ENCODE data around the gene IL17C. TPM values are rescaled to one million over a fixed set of nuclear protein-coding genes. Genes with fewer than 3 reads are reported as not detected.

The IL17C gene
- total and polyA plus RNA-seq, 2 donors (not counting 3 experiments of a cell fraction or from before 2014, with no cell fraction given): 0.17 TPM; not detected in 1

DNA sequence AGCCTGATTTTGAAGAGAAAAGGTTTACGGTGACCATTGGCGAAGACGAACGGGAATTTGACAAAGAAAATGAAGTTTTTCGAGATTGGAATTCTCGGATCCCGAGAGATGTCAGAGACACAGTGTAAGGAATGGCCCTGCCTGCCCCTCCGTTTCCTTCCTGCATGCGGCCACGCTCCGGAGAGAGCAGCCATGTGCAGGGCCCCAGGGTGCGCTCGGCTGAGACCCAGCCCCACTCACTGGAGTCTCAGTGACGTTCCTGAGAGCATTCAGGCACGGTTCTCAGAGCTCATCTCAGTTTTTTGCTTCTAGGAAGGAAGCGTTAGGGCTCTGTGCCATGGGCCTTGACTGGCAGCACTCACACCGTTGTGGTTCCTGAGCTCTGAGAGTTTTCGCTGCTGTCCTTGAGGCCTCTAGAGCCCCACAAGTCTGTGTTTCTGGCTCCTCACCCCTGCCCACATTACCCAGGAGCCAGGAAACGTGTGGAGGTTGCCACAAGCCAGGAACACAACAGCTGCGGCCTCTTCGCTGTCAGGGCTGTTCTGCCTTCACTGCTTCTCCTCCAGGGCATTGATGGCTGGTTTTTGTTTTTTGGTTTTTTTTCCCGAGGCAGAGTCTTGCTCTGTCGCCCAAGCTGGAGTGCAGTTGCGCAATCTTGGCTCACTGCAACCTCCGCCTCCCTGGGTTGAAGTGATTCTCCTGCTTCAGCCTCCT lies 38.4 kb upstream of the IL17C start:
- intact Hi-C loops (cut with micrococcal nuclease) (no loop called here), dilution Hi-C loops (cut with MboI; ENCODE audit: extremely low pct_ligation_motif_present, low sequenced_read_pairs) (no loop called here)
- H3K36me3 ChIP-seq (ENCODE audit: control insufficient read depth in 2 of 2, extremely low read depth in 1 of 2, insufficient read depth in 2 of 2, low read length in 2 of 2): peaks cover 4 to 40% of the 10 kb centered on the region in 2 experiments
- no peak overlapping the region for H3K9ac ChIP-seq (replicated peaks; ENCODE audit: extremely low read depth, insufficient read depth, low read length)
- no peaks in the 10 kb centered on the region for H3K4me1 ChIP-seq (ENCODE audit: control insufficient read depth, extremely low read depth, insufficient read depth, low read length)
- no peaks in the 10 kb centered on the region for H3K9me1 ChIP-seq (replicated peaks; ENCODE audit: control insufficient read depth, extremely low read depth, insufficient read depth, low read length)
- no peaks in the 10 kb centered on the region for H3K9me3 ChIP-seq (replicated peaks; ENCODE audit: control insufficient read depth, insufficient read depth, low read length)
- no peaks in the 10 kb centered on the region for H4K20me1 ChIP-seq (replicated peaks; ENCODE audit: control insufficient read depth, extremely low read depth, insufficient read depth, low read length)
- no peaks in the 10 kb centered on the region for H3K79me2 ChIP-seq (ENCODE audit: control insufficient read depth, insufficient read depth, low read length)
- FAIRE-seq: no peak
- no TSS peak for BruUV-seq (replicated peaks)
- ChIA-PET CTCF (interaction anchor here (0.7 kb wide), 1 partner anchor 10 kb away, joined by 4 read pairs; no protein-coding TSS in a partner anchor), POLR2A (no interaction called here)
- no peak overlapping the region for H3K4me2 ChIP-seq (ENCODE audit: insufficient read depth, low read length)
- DNase-seq (ENCODE audit: low read depth, low spot score): no peak
- TF ChIP-seq JUN (IDR thresholded peaks at IDR 0.05; ENCODE audit: borderline replicate concordance, insufficient read depth, insufficient read length, low read depth) (no peak), FOS (IDR thresholded peaks at IDR 0.05; ENCODE audit: borderline replicate concordance, insufficient read depth, low read length) (no peak), EZH2 (IDR thresholded peaks at IDR 0.05; ENCODE audit: borderline replicate concordance, low read depth, low read length, severe bottlenecking) (no peak), POLR2AphosphoS5 (IDR thresholded peaks at IDR 0.05; ENCODE audit: insufficient read depth, low read depth, low read length) (no peak)
- TF ChIP-seq, protein P1, sequence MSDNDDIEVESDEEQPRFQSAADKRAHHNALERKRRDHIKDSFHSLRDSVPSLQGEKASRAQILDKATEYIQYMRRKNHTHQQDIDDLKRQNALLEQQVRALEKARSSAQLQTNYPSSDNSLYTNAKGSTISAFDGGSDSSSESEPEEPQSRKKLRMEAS (IDR thresholded peaks at IDR 0.05; ENCODE audit: insufficient read depth, insufficient read length): no peak
- H3K4me3 ChIP-seq (replicated peaks in 1 of 3; ENCODE audit: insufficient read depth in 1 of 3, low read depth in 1 of 3, low read length in 3 of 3): no peak overlapping the region
- H3K27ac ChIP-seq (ENCODE audit: insufficient read depth, low read depth, low read length): no peak overlapping the region
- no peak overlapping the region for H2AFZ ChIP-seq (ENCODE audit: low read depth, low read length)
- no peaks in the 10 kb centered on the region for H3K27me3 ChIP-seq (ENCODE audit: control insufficient read depth in 2 of 2, insufficient read depth in 2 of 2, low read length in 2 of 2)

DNA sequence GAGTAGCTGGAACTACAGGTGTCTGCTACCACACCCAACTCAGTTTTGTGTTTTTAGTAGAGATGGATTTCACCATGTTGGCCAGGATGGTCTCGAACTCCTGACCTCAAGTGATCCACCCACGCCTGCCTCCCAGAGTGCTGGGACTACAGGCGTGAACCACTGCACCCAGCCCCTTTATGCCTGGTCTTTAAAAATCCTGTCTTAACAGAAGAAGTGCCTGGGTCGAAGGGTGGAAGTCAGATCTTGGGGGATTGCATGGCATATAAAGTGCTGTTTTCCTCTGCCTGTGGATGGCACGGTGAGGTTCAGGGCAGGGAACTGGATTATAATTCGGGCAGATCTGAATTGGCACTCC lies 37.9 kb upstream of the IL17C start:
- no peak overlapping the region for H3K9ac ChIP-seq (replicated peaks; ENCODE audit: extremely low read depth, insufficient read depth, low read length)
- POLR2A ChIA-PET: no interaction called here
- no peak overlapping the region for H3K4me3 ChIP-seq (replicated peaks in 1 of 3; ENCODE audit: insufficient read depth in 1 of 3, low read depth in 1 of 3, low read length in 3 of 3)
- TF ChIP-seq, protein P1 (IDR thresholded peaks at IDR 0.05; ENCODE audit: insufficient read depth, insufficient read length): no peak
- TF ChIP-seq EZH2 (IDR thresholded peaks at IDR 0.05; ENCODE audit: borderline replicate concordance, low read depth, low read length, severe bottlenecking) (no peak), POLR2AphosphoS5 (IDR thresholded peaks at IDR 0.05; ENCODE audit: insufficient read depth, low read depth, low read length) (no peak), FOS (IDR thresholded peaks at IDR 0.05; ENCODE audit: borderline replicate concordance, insufficient read depth, low read length) (no peak)
- dilution Hi-C loops (cut with MboI; ENCODE audit: extremely low pct_ligation_motif_present, low sequenced_read_pairs) (no loop called here), intact Hi-C loops (cut with micrococcal nuclease) (no loop called here)
- no peaks in the 10 kb centered on the region for H3K79me2 ChIP-seq (ENCODE audit: control insufficient read depth, insufficient read depth, low read length)
- FAIRE-seq: no peak
- H3K27me3 ChIP-seq (ENCODE audit: control insufficient read depth in 2 of 2, insufficient read depth in 2 of 2, low read length in 2 of 2): no peaks in the 10 kb centered on the region
- no peaks in the 10 kb centered on the region for H3K9me1 ChIP-seq (replicated peaks; ENCODE audit: control insufficient read depth, extremely low read depth, insufficient read depth, low read length)
- no peaks in the 10 kb centered on the region for H4K20me1 ChIP-seq (replicated peaks; ENCODE audit: control insufficient read depth, extremely low read depth, insufficient read depth, low read length)
- no peak overlapping the region for H3K27ac ChIP-seq (ENCODE audit: insufficient read depth, low read depth, low read length)
- no peaks in the 10 kb centered on the region for H3K9me3 ChIP-seq (replicated peaks; ENCODE audit: control insufficient read depth, insufficient read depth, low read length)
- peaks cover 4 to 43% of the 10 kb centered on the region in 2 experiments for H3K36me3 ChIP-seq (ENCODE audit: control insufficient read depth in 2 of 2, extremely low read depth in 1 of 2, insufficient read depth in 2 of 2, low read length in 2 of 2)
- no peaks in the 10 kb centered on the region for H3K4me1 ChIP-seq (ENCODE audit: control insufficient read depth, extremely low read depth, insufficient read depth, low read length)
- no TSS peak for BruUV-seq (replicated peaks)
- H3K4me2 ChIP-seq (ENCODE audit: insufficient read depth, low read length): no peak overlapping the region
- CTCF ChIA-PET: no interaction called here
- H2AFZ ChIP-seq (ENCODE audit: low read depth, low read length): no peak overlapping the region
- DNase-seq (ENCODE audit: low read depth, low spot score): no peak

All from endothelial cell of umbilical vein (primary cell).